Neural cell (in vitro differentiated cells): ENCODE results near the gene ZNF532.

Experiments used
- CTCF ChIP-seq: fragments of 450-650 bp; IDR thresholded peaks from 2 replicates; pipeline ENCODE4 v1.5.1; 2014; ENCODE audit warnings: antibody characterized with exemption, mild to moderate bottlenecking, moderate library complexity; ENCODE audit not compliant: poor library complexity, severe bottlenecking
- EP300 ChIP-seq: fragments of 450-650 bp; conservative IDR thresholded peaks from 2 replicates; pipeline ENCODE4 v1.6.1; 2014; ENCODE audit warnings: antibody characterized with exemption, mild to moderate bottlenecking, moderate library complexity; ENCODE audit not compliant: poor library complexity, severe bottlenecking
- EZH2 ChIP-seq: fragments of 200-600, 300-800 bp; shearing (Covaris generic), sonication (generic); IDR thresholded peaks from 2 replicates; pipeline ENCODE4 v1.6.1; 2014; ENCODE audit warnings: antibody characterized with exemption, low read length, borderline replicate concordance, mild to moderate bottlenecking; ENCODE audit not compliant: insufficient read depth, poor library complexity, severe bottlenecking
- POLR2AphosphoS5 ChIP-seq: IDR thresholded peaks from 2 replicates; pipeline ENCODE4 v1.6.1; 2012
- RAD21 ChIP-seq: fragments of 450-650 bp; conservative IDR thresholded peaks from 2 replicates; pipeline ENCODE4 v1.6.1; 2014; ENCODE audit warnings: antibody characterized with exemption, mild to moderate bottlenecking, moderate library complexity
- TAF1 ChIP-seq: IDR thresholded peaks from 2 replicates; pipeline ENCODE4 v1.6.1; 2012; ENCODE audit warnings: low read depth
- TF ChIP-seq, protein P1 (sequence below): IDR thresholded peaks from 2 replicates; pipeline ENCODE4 v1.6.1; 2012; ENCODE audit warnings: borderline replicate concordance

GRCh38 chr18:58856881-58857280 lies 7.8 kb upstream of the ZNF532 start:
- no peak for TF ChIP-seq CTCF
- no peak for TF ChIP-seq TAF1
- TF ChIP-seq, protein P1, sequence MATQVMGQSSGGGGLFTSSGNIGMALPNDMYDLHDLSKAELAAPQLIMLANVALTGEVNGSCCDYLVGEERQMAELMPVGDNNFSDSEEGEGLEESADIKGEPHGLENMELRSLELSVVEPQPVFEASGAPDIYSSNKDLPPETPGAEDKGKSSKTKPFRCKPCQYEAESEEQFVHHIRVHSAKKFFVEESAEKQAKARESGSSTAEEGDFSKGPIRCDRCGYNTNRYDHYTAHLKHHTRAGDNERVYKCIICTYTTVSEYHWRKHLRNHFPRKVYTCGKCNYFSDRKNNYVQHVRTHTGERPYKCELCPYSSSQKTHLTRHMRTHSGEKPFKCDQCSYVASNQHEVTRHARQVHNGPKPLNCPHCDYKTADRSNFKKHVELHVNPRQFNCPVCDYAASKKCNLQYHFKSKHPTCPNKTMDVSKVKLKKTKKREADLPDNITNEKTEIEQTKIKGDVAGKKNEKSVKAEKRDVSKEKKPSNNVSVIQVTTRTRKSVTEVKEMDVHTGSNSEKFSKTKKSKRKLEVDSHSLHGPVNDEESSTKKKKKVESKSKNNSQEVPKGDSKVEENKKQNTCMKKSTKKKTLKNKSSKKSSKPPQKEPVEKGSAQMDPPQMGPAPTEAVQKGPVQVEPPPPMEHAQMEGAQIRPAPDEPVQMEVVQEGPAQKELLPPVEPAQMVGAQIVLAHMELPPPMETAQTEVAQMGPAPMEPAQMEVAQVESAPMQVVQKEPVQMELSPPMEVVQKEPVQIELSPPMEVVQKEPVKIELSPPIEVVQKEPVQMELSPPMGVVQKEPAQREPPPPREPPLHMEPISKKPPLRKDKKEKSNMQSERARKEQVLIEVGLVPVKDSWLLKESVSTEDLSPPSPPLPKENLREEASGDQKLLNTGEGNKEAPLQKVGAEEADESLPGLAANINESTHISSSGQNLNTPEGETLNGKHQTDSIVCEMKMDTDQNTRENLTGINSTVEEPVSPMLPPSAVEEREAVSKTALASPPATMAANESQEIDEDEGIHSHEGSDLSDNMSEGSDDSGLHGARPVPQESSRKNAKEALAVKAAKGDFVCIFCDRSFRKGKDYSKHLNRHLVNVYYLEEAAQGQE, result no peak
- TF ChIP-seq EP300, result no peak
- TF ChIP-seq EZH2, result no peak
- no peak for TF ChIP-seq POLR2AphosphoS5
- TF ChIP-seq RAD21, result no peak
